ENCODE results near the gene ASTN1.

Gene ASTN1

GRCh38 chr1:176899321-176899720, 265.2 kb downstream of the ASTN1 start:
- no peak for TF ChIP-seq JUND (IDR thresholded peaks at IDR 0.05; ENCODE audit: low read depth)
- DNase-seq (ENCODE audit: low read depth in 1 of 2, low spot score in 1 of 2) = no peak
- in situ Hi-C loops (cut with HindIII; ENCODE audit: low pct_unique_long_range_greater_than_20kb, low sequenced_read_pairs) = no loop called here

- in situ Hi-C loops (cut with HindIII; ENCODE audit: low pct_unique_long_range_greater_than_20kb, low sequenced_read_pairs) = no loop called here
- no peak for TF ChIP-seq JUND (IDR thresholded peaks at IDR 0.05; ENCODE audit: low read depth)
- peak; percentile 69 to 73 for DNase-seq (ENCODE audit: low read depth in 1 of 2, low spot score in 1 of 2)
Measured at GRCh38 chr1:176897350-176898236, 266.9 kb downstream of the ASTN1 start.

- no peak for TF ChIP-seq JUND (IDR thresholded peaks at IDR 0.05; ENCODE audit: low read depth)
- in situ Hi-C loops (cut with HindIII; ENCODE audit: low pct_unique_long_range_greater_than_20kb, low sequenced_read_pairs) = no loop called here
Measured at GRCh38 chr1:176896216-176896615, 268.3 kb downstream of the ASTN1 start.

GRCh38 chr1:176894450-176894849, 270.1 kb downstream of the ASTN1 start:
- in situ Hi-C loops (cut with HindIII; ENCODE audit: low pct_unique_long_range_greater_than_20kb, low sequenced_read_pairs) = no loop called here
- DNase-seq (ENCODE audit: low read depth in 1 of 2, low spot score in 1 of 2) = no peak
- TF ChIP-seq JUND (IDR thresholded peaks at IDR 0.05; ENCODE audit: low read depth) = no peak

More at GRCh38 chr1:176896216-176896615, 268.3 kb downstream of the ASTN1 start:
- DNase-seq (ENCODE audit: low read depth in 1 of 2, low spot score in 1 of 2) = no peak

GRCh38 chr1:176893625-176894352, 270.7 kb downstream of the ASTN1 start:
- no peak for DNase-seq (ENCODE audit: low read depth in 1 of 2, low spot score in 1 of 2)
- TF ChIP-seq JUND (IDR thresholded peaks at IDR 0.05; ENCODE audit: low read depth) = no peak
- in situ Hi-C loops (cut with HindIII; ENCODE audit: low pct_unique_long_range_greater_than_20kb, low sequenced_read_pairs) = no loop called here

GRCh38 chr1:176888471-176889032, 276.0 kb downstream of the ASTN1 start:
- no peak for DNase-seq (ENCODE audit: low read depth in 1 of 2, low spot score in 1 of 2)
- no peak for TF ChIP-seq JUND (IDR thresholded peaks at IDR 0.05; ENCODE audit: low read depth)
- in situ Hi-C loops (cut with HindIII; ENCODE audit: low pct_unique_long_range_greater_than_20kb, low sequenced_read_pairs) = no loop called here

- TF ChIP-seq JUND (IDR thresholded peaks at IDR 0.05; ENCODE audit: low read depth) = no peak
- no peak for DNase-seq (ENCODE audit: low read depth in 1 of 2, low spot score in 1 of 2)
- in situ Hi-C loops (cut with HindIII; ENCODE audit: low pct_unique_long_range_greater_than_20kb, low sequenced_read_pairs) = no loop called here
Measured at GRCh38 chr1:176885751-176886150, 278.8 kb downstream of the ASTN1 start.

GRCh38 chr1:176885341-176885740, 279.2 kb downstream of the ASTN1 start:
- no peak for TF ChIP-seq JUND (IDR thresholded peaks at IDR 0.05; ENCODE audit: low read depth)
- in situ Hi-C loops (cut with HindIII; ENCODE audit: low pct_unique_long_range_greater_than_20kb, low sequenced_read_pairs) = no loop called here
- DNase-seq (ENCODE audit: low read depth in 1 of 2, low spot score in 1 of 2) = no peak

- TF ChIP-seq JUND (IDR thresholded peaks at IDR 0.05; ENCODE audit: low read depth) = no peak
- DNase-seq (ENCODE audit: low read depth in 1 of 2, low spot score in 1 of 2) = no peak
- in situ Hi-C loops (cut with HindIII; ENCODE audit: low pct_unique_long_range_greater_than_20kb, low sequenced_read_pairs) = no loop called here
Measured at GRCh38 chr1:176884911-176885310, 279.6 kb downstream of the ASTN1 start.

- no peak for TF ChIP-seq JUND (IDR thresholded peaks at IDR 0.05; ENCODE audit: low read depth)
- in situ Hi-C loops (cut with HindIII; ENCODE audit: low pct_unique_long_range_greater_than_20kb, low sequenced_read_pairs) = no loop called here
- DNase-seq (ENCODE audit: low read depth in 1 of 2, low spot score in 1 of 2) = no peak
Measured at GRCh38 chr1:176884286-176884685, 280.2 kb downstream of the ASTN1 start.

GRCh38 chr1:176880955-176881595, 283.4 kb downstream of the ASTN1 start:
- in situ Hi-C loops (cut with HindIII; ENCODE audit: low pct_unique_long_range_greater_than_20kb, low sequenced_read_pairs) = no loop called here
- no peak for TF ChIP-seq JUND (IDR thresholded peaks at IDR 0.05; ENCODE audit: low read depth)
- peak; percentile 45 to 82 for DNase-seq (ENCODE audit: low read depth in 1 of 2, low spot score in 1 of 2)

GRCh38 chr1:176879784-176880620, 284.5 kb downstream of the ASTN1 start:
- in situ Hi-C loops (cut with HindIII; ENCODE audit: low pct_unique_long_range_greater_than_20kb, low sequenced_read_pairs) = no loop called here
- TF ChIP-seq JUND (IDR thresholded peaks at IDR 0.05; ENCODE audit: low read depth) = no peak

More at GRCh38 chr1:176879784-176880620, 284.5 kb downstream of the ASTN1 start:
- no peak for DNase-seq (ENCODE audit: low read depth in 1 of 2, low spot score in 1 of 2)

All from T47D (cell line).